ENCODE results near the gene LRRC42.

LRRC42 gene

DNA sequence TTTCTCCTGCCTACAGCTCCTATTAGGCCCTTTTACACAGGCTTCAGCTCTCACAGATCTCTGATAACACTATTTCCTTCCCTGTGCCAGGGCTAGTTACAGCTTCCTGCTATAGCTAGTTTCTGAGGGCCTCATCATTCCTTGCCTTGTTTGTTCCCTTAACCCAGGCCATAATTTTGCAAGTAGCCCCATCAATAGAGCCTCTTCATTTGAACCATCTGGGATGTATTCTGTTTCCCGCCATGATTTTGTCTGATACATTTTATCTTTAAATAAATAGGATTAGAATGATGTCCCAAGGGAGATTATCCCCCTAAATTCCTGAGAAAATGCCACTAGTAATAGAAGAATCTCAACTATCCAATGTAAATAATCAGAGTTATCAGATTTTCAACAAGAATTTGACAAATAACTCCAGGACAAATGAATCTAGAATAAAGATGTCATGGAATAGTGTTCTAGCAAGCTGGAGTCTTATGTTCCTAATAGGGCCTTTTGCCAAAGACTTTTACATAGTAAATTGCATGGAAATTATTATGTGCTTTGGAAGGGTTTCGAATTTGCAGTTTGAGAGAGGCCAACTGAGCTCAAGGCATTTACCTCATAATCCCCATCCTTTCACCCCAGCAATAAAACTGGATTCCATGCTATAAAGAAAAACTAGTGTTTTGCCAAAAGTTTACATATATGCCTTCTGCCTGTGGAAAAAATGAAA is 16.7 kb upstream of the LRRC42 start:
- DNase-seq (ENCODE audit: low read depth), result no peak
- no peak for TF ChIP-seq CTCF (IDR thresholded peaks at IDR 0.05; ENCODE audit: low read length, missing control alignments)
- no peak overlapping the region for H3K4me3 ChIP-seq (replicated peaks; ENCODE audit: low read depth, low read length)

DNA sequence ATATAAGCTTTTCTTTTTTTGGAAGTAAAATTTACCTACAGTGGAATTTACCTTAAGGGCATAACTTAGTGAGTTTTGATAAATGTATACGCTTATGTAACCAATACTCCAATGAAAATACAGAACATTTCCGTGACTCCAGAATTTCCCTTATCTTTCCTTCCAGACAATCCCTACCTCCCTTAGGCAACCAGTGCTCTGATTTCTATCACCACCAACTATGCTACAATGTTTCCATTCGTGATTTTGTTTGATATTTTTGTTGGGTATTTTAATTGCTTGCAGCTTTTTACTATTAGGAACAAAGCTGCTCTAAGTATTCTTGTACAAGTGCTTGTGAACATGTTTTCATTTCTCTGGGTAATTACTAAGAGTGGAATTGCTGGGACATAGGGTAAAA is 15.2 kb upstream of the LRRC42 start:
- TF ChIP-seq CTCF (IDR thresholded peaks at IDR 0.05; ENCODE audit: low read length, missing control alignments), result no peak
- DNase-seq (ENCODE audit: low read depth), result no peak

DNA sequence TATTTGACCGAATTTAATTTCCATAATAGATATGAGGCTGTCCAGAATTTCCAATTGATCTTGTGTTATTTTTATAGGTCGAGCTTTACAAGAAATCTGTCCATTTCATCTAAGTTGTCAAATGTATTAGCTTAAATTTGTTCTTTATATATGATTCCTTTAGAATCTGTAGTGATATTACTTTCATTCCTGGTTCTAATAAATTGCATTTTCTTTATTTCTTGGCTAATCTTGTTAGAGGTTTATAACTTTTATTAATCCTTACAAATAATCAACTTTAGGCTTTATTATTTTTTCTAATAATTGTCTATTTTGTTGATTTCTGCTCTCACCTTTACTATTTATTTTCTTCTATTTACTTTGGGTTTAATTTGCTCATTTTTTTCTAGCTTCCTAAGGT is 14.6 kb upstream of the LRRC42 start:
- no peak for TF ChIP-seq CTCF (IDR thresholded peaks at IDR 0.05; ENCODE audit: low read length, missing control alignments)
- DNase-seq (ENCODE audit: low read depth), result no peak
- H3K4me3 ChIP-seq (replicated peaks; ENCODE audit: low read depth, low read length), result no peak overlapping the region

More for the DNA sequence above, 15.2 kb upstream of the LRRC42 start:
- no peak overlapping the region for H3K4me3 ChIP-seq (replicated peaks; ENCODE audit: low read depth, low read length)

- DNase-seq (ENCODE audit: low read depth), result peak; percentile 18
- no peak for TF ChIP-seq CTCF (IDR thresholded peaks at IDR 0.05; ENCODE audit: low read length, missing control alignments)
Observed at GRCh38 chr1:53934170-53934765, 11.9 kb upstream of the LRRC42 start.

GRCh38 chr1:53936430-53936829 is 9.7 kb upstream of the LRRC42 start:
- no peak for DNase-seq (ENCODE audit: low read depth)
- no peak for TF ChIP-seq CTCF (IDR thresholded peaks at IDR 0.05; ENCODE audit: low read length, missing control alignments)
- no peak overlapping the region for H3K4me3 ChIP-seq (replicated peaks; ENCODE audit: low read depth, low read length)

More at GRCh38 chr1:53934170-53934765, 11.9 kb upstream of the LRRC42 start:
- no peak overlapping the region for H3K4me3 ChIP-seq (replicated peaks; ENCODE audit: low read depth, low read length)

- DNase-seq (ENCODE audit: low read depth), result no peak
- TF ChIP-seq CTCF (IDR thresholded peaks at IDR 0.05; ENCODE audit: low read length, missing control alignments), result no peak
- no peak overlapping the region for H3K4me3 ChIP-seq (replicated peaks; ENCODE audit: low read depth, low read length)
Observed at GRCh38 chr1:53938136-53938830, 7.9 kb upstream of the LRRC42 start.

Data from fibroblast of pulmonary artery (primary cell).